GM19452 (cell line): ENCODE data around the gene CACNA1C.

Source experiments
- ATAC-seq: cut with Tn5 transposase; IDR thresholded peaks from one replicate; pipeline ENCODE4 v1.9.1; 2021; ENCODE audit not compliant: unreplicated experiment

The CACNA1C gene

GRCh38 chr12:2631653-2632350 is 579.0 kb downstream of the CACNA1C start:
- ATAC-seq, result no peak

- no peak for ATAC-seq
Observed at GRCh38 chr12:2633176-2633824, 580.5 kb downstream of the CACNA1C start.

GRCh38 chr12:2633825-2634200 is 581.0 kb downstream of the CACNA1C start:
- ATAC-seq, result no peak

GRCh38 chr12:2634471-2634870 is 581.7 kb downstream of the CACNA1C start:
- ATAC-seq, result no peak

- ATAC-seq, result no peak
Observed at GRCh38 chr12:2636741-2637340, 584.1 kb downstream of the CACNA1C start.

- no peak for ATAC-seq
Observed at GRCh38 chr12:2637371-2637770, 584.6 kb downstream of the CACNA1C start.

- no peak for ATAC-seq
Observed at GRCh38 chr12:2638273-2639019, 585.7 kb downstream of the CACNA1C start.

GRCh38 chr12:2639020-2639298 is 586.2 kb downstream of the CACNA1C start:
- ATAC-seq, result no peak

GRCh38 chr12:2640281-2640680 is 587.5 kb downstream of the CACNA1C start:
- no peak for ATAC-seq

GRCh38 chr12:2640709-2641108 is 587.9 kb downstream of the CACNA1C start:
- no peak for ATAC-seq

GRCh38 chr12:2641207-2641606 is 588.4 kb downstream of the CACNA1C start:
- ATAC-seq, result no peak

- no peak for ATAC-seq
Observed at GRCh38 chr12:2641761-2642160, 589.0 kb downstream of the CACNA1C start.

GRCh38 chr12:2642176-2642892 is 589.5 kb downstream of the CACNA1C start:
- ATAC-seq, result no peak

GRCh38 chr12:2642896-2643425 is 590.2 kb downstream of the CACNA1C start:
- no peak for ATAC-seq

- ATAC-seq, result no peak
Observed at GRCh38 chr12:2643576-2644135, 590.9 kb downstream of the CACNA1C start.

GRCh38 chr12:2644683-2645405 is 592.1 kb downstream of the CACNA1C start:
- no peak for ATAC-seq

GRCh38 chr12:2645460-2645859 is 592.7 kb downstream of the CACNA1C start:
- ATAC-seq, result no peak

GRCh38 chr12:2646341-2646740 is 593.6 kb downstream of the CACNA1C start:
- no peak for ATAC-seq

GRCh38 chr12:2647186-2647585 is 594.4 kb downstream of the CACNA1C start:
- no peak for ATAC-seq

GRCh38 chr12:2648406-2648805 is 595.6 kb downstream of the CACNA1C start:
- no peak for ATAC-seq
